Measurements from ENCODE around the gene VPS37C. TPM values are rescaled to one million over a fixed set of nuclear protein-coding genes. Genes with fewer than 3 reads are reported as not detected.
"Not testable (repeated sequence)": the region's sequence is repeated elsewhere in the genome, so short reads cannot be mapped to it uniquely, and the experiment has no call there.

Gene VPS37C
- total RNA-seq, 1 experiment from 2014 or later: 19.0 TPM

GRCh38 chr11:61181489-61181888, 20.3 kb upstream of the VPS37C start:
- Histone ChIP-seq H4K8ac (replicated peaks; ENCODE audit: insufficient read length, low read depth, low read length) (no peak overlapping the region), H3K14ac (ENCODE audit: insufficient read depth, low read length) (no peak overlapping the region), H3K18ac (ENCODE audit: insufficient read length, low read depth, low read length) (no peak overlapping the region), H3K23ac (ENCODE audit: insufficient read length, low read depth, low read length) (no peak overlapping the region), H3K23me2 (ENCODE audit: insufficient read length, low read depth, low read length, poor library complexity, severe bottlenecking) (no peaks in the 10 kb centered on the region), H3K56ac (ENCODE audit: insufficient read length, low read depth, low read length) (no peak overlapping the region), H3K4me2 (ENCODE audit: insufficient read depth, insufficient read length, low read length) (no peak overlapping the region), H4K5ac (ENCODE audit: insufficient read length, low read depth, low read length) (no peak overlapping the region), H2BK5ac (ENCODE audit: insufficient read length, low read length) (no peak overlapping the region), H3K4ac (ENCODE audit: low read depth, low read length) (no peak overlapping the region), H3K27ac (ENCODE audit: insufficient read length, low read depth, low read length) (no peak overlapping the region), H4K20me1 (ENCODE audit: control insufficient read depth, insufficient read depth, insufficient read length) (no peaks in the 10 kb centered on the region), H3K79me1 (ENCODE audit: insufficient read depth, low read depth, low read length, poor library complexity, severe bottlenecking) (no peaks in the 10 kb centered on the region), H2BK120ac (ENCODE audit: low read depth, low read length, poor library complexity, severe bottlenecking) (no peak overlapping the region), H4K91ac (ENCODE audit: insufficient read length, low read depth, low read length) (no peak overlapping the region), H2BK15ac (ENCODE audit: low read depth, low read length) (no peak overlapping the region), H2AK5ac (ENCODE audit: insufficient read length, low read length) (no peak overlapping the region), H3K79me2 (ENCODE audit: insufficient read depth, low read length) (no peaks in the 10 kb centered on the region), H3K9ac (ENCODE audit: extremely low read depth, insufficient read length, low read length) (no peak overlapping the region), H3K9me3 (ENCODE audit: control insufficient read depth, low read depth, low read length) (no peaks in the 10 kb centered on the region), H2BK20ac (ENCODE audit: low read depth, low read length, poor library complexity, severe bottlenecking) (no peak overlapping the region), H3K27me3 (ENCODE audit: insufficient read depth, low read length) (no peaks in the 10 kb centered on the region), H2BK12ac (ENCODE audit: insufficient read length, low read depth, low read length) (no peak overlapping the region), H3T11ph (ENCODE audit: low read length) (no peak overlapping the region), H3K4me1 (ENCODE audit: insufficient read depth, low read length) (no peaks in the 10 kb centered on the region), H2AFZ (ENCODE audit: low read length) (no peak overlapping the region)
- H3K4me1 Mint-ChIP-seq: no peaks in the 10 kb centered on the region
- H3K27me3 Mint-ChIP-seq (ENCODE audit: low read depth): peaks cover 3% of the 10 kb centered on the region; the same call in 1 of the 2 replicates
- no peak overlapping the region for H3K27ac Mint-ChIP-seq
- H3K36me3 Mint-ChIP-seq (ENCODE audit: insufficient read depth in 1 of 3, low read depth in 3 of 3): no peaks in the 10 kb centered on the region
- peaks cover 0 to 2% of the 10 kb centered on the region in 2 experiments; a peak in 2 of 5 replicates for H3K9me3 Mint-ChIP-seq
- no peak for DNase-seq
- no CpG with 5 or more reads among the region's 4 CpGs for WGBS (ENCODE audit: extremely low coverage, insufficient read length, low lambda C conversion rate)
- TF ChIP-seq CTCF (conservative IDR thresholded peaks at IDR 0.05): no peak
- no peak overlapping the region for H3K4me3 Mint-ChIP-seq

- not testable (repeated sequence) for H3K9ac ChIP-seq (ENCODE audit: extremely low read depth, insufficient read length, low read length); DNase-seq; H3K27ac ChIP-seq (ENCODE audit: insufficient read length, low read depth, low read length); H3K27ac Mint-ChIP-seq; H4K20me1 ChIP-seq (ENCODE audit: control insufficient read depth, insufficient read depth, insufficient read length); H4K91ac ChIP-seq (ENCODE audit: insufficient read length, low read depth, low read length); H3K79me1 ChIP-seq (ENCODE audit: insufficient read depth, low read depth, low read length, poor library complexity, severe bottlenecking); H3K18ac ChIP-seq (ENCODE audit: insufficient read length, low read depth, low read length); H4K8ac ChIP-seq (replicated peaks; ENCODE audit: insufficient read length, low read depth, low read length); H3K4ac ChIP-seq (ENCODE audit: low read depth, low read length); H3K4me2 ChIP-seq (ENCODE audit: insufficient read depth, insufficient read length, low read length); H3K27me3 ChIP-seq (ENCODE audit: insufficient read depth, low read length); H2AFZ ChIP-seq (ENCODE audit: low read length); H3K4me3 Mint-ChIP-seq; H4K5ac ChIP-seq (ENCODE audit: insufficient read length, low read depth, low read length); H3K79me2 ChIP-seq (ENCODE audit: insufficient read depth, low read length); H3K9me3 ChIP-seq (ENCODE audit: control insufficient read depth, low read depth, low read length); H2BK120ac ChIP-seq (ENCODE audit: low read depth, low read length, poor library complexity, severe bottlenecking); H2BK5ac ChIP-seq (ENCODE audit: insufficient read length, low read length); H3K23ac ChIP-seq (ENCODE audit: insufficient read length, low read depth, low read length); H2BK15ac ChIP-seq (ENCODE audit: low read depth, low read length); H3K4me1 Mint-ChIP-seq; H3T11ph ChIP-seq (ENCODE audit: low read length); H3K23me2 ChIP-seq (ENCODE audit: insufficient read length, low read depth, low read length, poor library complexity, severe bottlenecking); H2BK20ac ChIP-seq (ENCODE audit: low read depth, low read length, poor library complexity, severe bottlenecking); H3K27me3 Mint-ChIP-seq (ENCODE audit: low read depth); H3K36me3 Mint-ChIP-seq (ENCODE audit: insufficient read depth in 1 of 3, low read depth in 3 of 3); H3K56ac ChIP-seq (ENCODE audit: insufficient read length, low read depth, low read length); H2BK12ac ChIP-seq (ENCODE audit: insufficient read length, low read depth, low read length); H2AK5ac ChIP-seq (ENCODE audit: insufficient read length, low read length); H3K9me3 Mint-ChIP-seq; H3K4me1 ChIP-seq (ENCODE audit: insufficient read depth, low read length); H3K14ac ChIP-seq (ENCODE audit: insufficient read depth, low read length)
- WGBS (ENCODE audit: extremely low coverage, insufficient read length, low lambda C conversion rate): no CpG with 5 or more reads among the region's 6 CpGs
These were observed 19.0 kb upstream of the VPS37C start for GRCh38 chr11:61180205-61180604.
